ENCODE results near the gene MPIG6B. TPM values are rescaled to one million over a fixed set of nuclear protein-coding genes. Genes with fewer than 3 reads are reported as not detected.

MPIG6B gene
- total RNA-seq, 4 donors from 2014 or later, result 0.33 TPM; not detected in 3

- no peak for TF ChIP-seq CTCF (IDR thresholded peaks at IDR 0.05; ENCODE audit: low read depth)
Measured at GRCh38 chr6:31710523-31711219, 12.5 kb upstream of the MPIG6B start.

- TF ChIP-seq CTCF (IDR thresholded peaks at IDR 0.05; ENCODE audit: low read depth), result no peak
Measured at GRCh38 chr6:31711233-31711632, 11.9 kb upstream of the MPIG6B start.

- no peak for TF ChIP-seq CTCF (IDR thresholded peaks at IDR 0.05; ENCODE audit: low read depth)
Measured at GRCh38 chr6:31712296-31712695, 10.9 kb upstream of the MPIG6B start.

GRCh38 chr6:31713465-31713864 is 9.7 kb upstream of the MPIG6B start:
- TF ChIP-seq CTCF (IDR thresholded peaks at IDR 0.05; ENCODE audit: low read depth), result no peak

GRCh38 chr6:31713991-31714684 is 9.0 kb upstream of the MPIG6B start:
- TF ChIP-seq CTCF (IDR thresholded peaks at IDR 0.05; ENCODE audit: low read depth), result no peak

GRCh38 chr6:31715022-31715958 is 7.9 kb upstream of the MPIG6B start, which contains the start of gene LY6G6D:
Gene LY6G6D (plus strand): TSS chr6:31715348. CDS start chr6:31715356, 8 bp downstream.
- no peak for TF ChIP-seq CTCF (IDR thresholded peaks at IDR 0.05; ENCODE audit: low read depth)

All from subcutaneous adipose tissue (tissue), 4 donors.